GM12878 (cell line): ENCODE results near the gene AK5. TPM values are rescaled to one million over a fixed set of nuclear protein-coding genes. Genes with fewer than 3 reads are reported as not detected.

Source experiments
- ATF3 ChIP-seq: IDR thresholded peaks from 2 replicates; pipeline ENCODE4 v1.6.1; 2011; ENCODE audit warnings: low read depth, mild to moderate bottlenecking, low read length, moderate library complexity, borderline replicate concordance; ENCODE audit errors: extremely low read depth
- BCL11A ChIP-seq: IDR thresholded peaks from 2 replicates; pipeline ENCODE4 v1.6.1; 2011; ENCODE audit warnings: low read depth, low read length
- BHLHE40 ChIP-seq, 2 experiments: fragments of 450-650 bp in 1 of 2; IDR thresholded peaks; 2 replicates each; pipeline ENCODE4 v1.6.1; 2011 to 2017; ENCODE audit warnings: low read depth in 2 of 2, borderline replicate concordance in 1 of 2, improper control_type of control experiment in 1 of 2, low read length in 1 of 2, mild to moderate bottlenecking in 1 of 2
- CHD4 ChIP-seq: fragments of 200-600 bp; sonication (generic); IDR thresholded peaks from 2 replicates; pipeline ENCODE4 v1.6.1; 2016; ENCODE audit warnings: mild to moderate bottlenecking
- E4F1 ChIP-seq: fragments of 450-650 bp; IDR thresholded peaks from 2 replicates; pipeline ENCODE4 v1.6.1; 2018; ENCODE audit warnings: borderline replicate concordance, mild to moderate bottlenecking; ENCODE audit not compliant: partially characterized antibody
- IRF5 ChIP-seq: fragments of 450-650 bp; IDR thresholded peaks from 2 replicates; pipeline ENCODE4 v1.6.1; 2017; ENCODE audit warnings: borderline replicate concordance
- PAX5 ChIP-seq: IDR thresholded peaks from 2 replicates; pipeline ENCODE4 v1.6.1; 2011; ENCODE audit warnings: low read depth, low read length, borderline replicate concordance
- SP1 ChIP-seq: IDR thresholded peaks from one replicate; pipeline ENCODE4 v1.6.1; 2011; ENCODE audit warnings: low read depth, low read length
- TARDBP ChIP-seq: IDR thresholded peaks from 2 replicates; pipeline ENCODE4 v1.6.1; 2016; ENCODE audit warnings: borderline replicate concordance
- TCF7 ChIP-seq: IDR thresholded peaks from 2 replicates; pipeline ENCODE4 v1.6.1; 2014; ENCODE audit warnings: antibody characterized with exemption, borderline replicate concordance
- YY1 ChIP-seq: IDR thresholded peaks from 2 replicates; pipeline ENCODE4 v1.6.1; 2011; ENCODE audit warnings: low read depth, mild to moderate bottlenecking, low read length
- ZNF274 ChIP-seq: IDR thresholded peaks from one replicate; pipeline ENCODE4 v1.8.0; 2011; ENCODE audit not compliant: insufficient read length, insufficient read depth
- polyA plus RNA-seq, 11 experiments: library from polyadenylated mRNA; depleted of rRNA in 4 of 11; unstranded in 6 of 11; stranded (reverse) in 5 of 11; fragments of >200 nt; fragmentation: Nextera tagmentation in 4 of 11; fragmentation: Illumina TruSeq in 1 of 11; extraction: Ambion mirVana in 4 of 11; extraction: Trizol in 1 of 11; gene quantifications; 1 replicate in 1 of 11; 2 replicates in 10 of 11; pipeline versions ENCODE4 v1.2.1 to v1.2.3, GENCODE V29; 2011 to 2016; ENCODE audit warnings: inconsistent platforms in 2 of 11, missing spikeins in 2 of 11, low read depth in 1 of 11
- total RNA-seq, 4 experiments: library from RNA; depleted of rRNA in 3 of 4; stranded (reverse); fragments of >200 nt in 3 of 4; fragmentation: Illumina TruSeq in 1 of 4; extraction: Trizol in 1 of 4; gene quantifications; 2 replicates each; pipeline versions ENCODE4 v1.2.1 to v1.2.3, GENCODE V29; 2013 to 2021

AK5 gene
- total and polyA plus RNA-seq, 10 of the 15 experiments (the other 5 are each of a cell fraction or from before 2014, with no cell fraction given), result 0.08 to 0.33 TPM; not detected in 8

- TF ChIP-seq IRF5 (no peak), CHD4 (no peak), BCL11A (no peak), ZNF274 (no peak), TCF7 (no peak), SP1 (no peak), ATF3 (no peak), E4F1 (no peak), YY1 (no peak), TARDBP (no peak), BHLHE40 (IDR thresholded peaks at IDR 0.05; ENCODE audit: borderline replicate concordance in 1 of 2, low read depth in 2 of 2, low read length in 1 of 2) (no peak), PAX5 (no peak)
- TF ChIP-seq, all 136 proteins: peak for 0
These were observed 37.4 kb downstream of the AK5 start (continued) for GRCh38 chr1:77319036-77319705.
